Articular chondrocyte of knee joint (primary cell): ENCODE data around the gene CYP2S1. TPM values are rescaled to one million over a fixed set of nuclear protein-coding genes. Genes with fewer than 3 reads are reported as not detected.

Source experiments
- total RNA-seq: library from RNA; depleted of rRNA; stranded (reverse); fragments of >200 nt; gene quantifications from 2 replicates; pipeline ENCODE4 v1.2.3, GENCODE V29; 2012

CYP2S1 gene
- 0.11 TPM in 1 of 2 replicates, not detected in the other for total RNA-seq

GRCh38 chr19:41192574-41193429, at the start of gene CYP2S1:
TSS of gene CYP2S1 (plus strand) at chr19:41193219. CDS start at chr19:41193265, 46 bp downstream.

GRCh38 chr19:41218615-41219507, 25.8 kb downstream of the CYP2S1 start, which contains the start of gene AXL:
TSS of gene AXL (plus strand) at chr19:41219223. CDS start at chr19:41219393, 170 bp downstream.

Other genes starting within 250 kb of the CYP2S1 start
- gene CYP2B6, start 201.9 kb upstream of the CYP2S1 start, total RNA-seq: not detected in 2 replicates
- gene CYP2A13, start 104.8 kb upstream of the CYP2S1 start, total RNA-seq: not detected in 2 replicates
- gene CYP2F1, start 78.8 kb upstream of the CYP2S1 start, total RNA-seq: not detected in 2 replicates
- 351 and 401 TPM in 2 replicates for gene AXL, start 26.0 kb downstream of the CYP2S1 start, total RNA-seq
- gene HNRNPUL1, start 71.2 kb downstream of the CYP2S1 start, total RNA-seq: 102 and 122 TPM in 2 replicates
- gene CCDC97, start 117.0 kb downstream of the CYP2S1 start, total RNA-seq: 10.8 and 13.7 TPM in 2 replicates
- gene TGFB1, start 160.7 kb downstream of the CYP2S1 start, total RNA-seq: 13.7 and 13.8 TPM in 2 replicates
- gene B9D2, start 170.9 kb downstream of the CYP2S1 start, total RNA-seq: 4.6 and 6.6 TPM in 2 replicates
- gene TMEM91, start 183.3 kb downstream of the CYP2S1 start, total RNA-seq: 8.8 and 9.5 TPM in 2 replicates
- 6.5 and 7.7 TPM in 2 replicates for gene EXOSC5, start 204.1 kb downstream of the CYP2S1 start, total RNA-seq
- 16.3 and 20.6 TPM in 2 replicates for gene BCKDHA, start 204.6 kb downstream of the CYP2S1 start, total RNA-seq
- 1.6 and 1.8 TPM in 2 replicates for gene B3GNT8, start 234.2 kb downstream of the CYP2S1 start, total RNA-seq
- gene DMAC2, start 246.7 kb downstream of the CYP2S1 start, total RNA-seq: 28.6 and 29.4 TPM in 2 replicates
- gene ERICH4, start 249.9 kb downstream of the CYP2S1 start, total RNA-seq: not detected in 2 replicates